Endothelial cell of umbilical vein (primary cell): Measurements from ENCODE around the gene NME7. TPM values are rescaled to one million over a fixed set of nuclear protein-coding genes. Genes with fewer than 3 reads are reported as not detected.

ENCODE experiments used
- BruUV-seq: library from RNA; stranded (reverse); fragments of 400-500 nt; replicated peaks from 2 replicates; lab custom pipeline; 2021; lab: Mats Ljungman, UMichigan
- CTCF ChIA-PET: fragments of 300-600, 350-600 bp; sonication (Branson Sonifier 250); formaldehyde crosslinking; loops from one replicate; lab custom pipeline; 2021; ENCODE audit warnings: antibody characterized with exemption, inconsistent platforms; lab: Charles Lee
- POLR2A ChIA-PET: fragments of 300-600, 350-600 bp; sonication (Branson Sonifier 250); formaldehyde crosslinking; loops from one replicate; lab custom pipeline; 2021; ENCODE audit warnings: antibody characterized with exemption, inconsistent platforms; lab: Charles Lee
- DNase-seq: peaks from one replicate; pipeline ENCODE4 v3.0.0-alpha.2; 2011; ENCODE audit warnings: low read depth, low spot score
- FAIRE-seq: peaks from 2 replicates; lab custom pipeline; 2011; peaks lifted over from hg19 to GRCh38; lab: Jason Lieb, UNC
- H2AFZ ChIP-seq: 2 replicates; pipeline ENCODE4 v1.6.0; 2012; ENCODE audit warnings: low read depth, low read length, control low read depth, inconsistent platforms
- H3K27ac ChIP-seq: 2 replicates; pipeline ENCODE4 v1.5.1; 2011; ENCODE audit warnings: low read depth, mild to moderate bottlenecking, control low read depth, low read length, moderate library complexity; ENCODE audit not compliant: insufficient read depth
- H3K27me3 ChIP-seq, 2 experiments: 2 replicates each; pipeline versions ENCODE4 v1.6.0 to v1.6.1; 2011; ENCODE audit warnings: low read length in 2 of 2, mixed read lengths in 1 of 2; ENCODE audit not compliant: control insufficient read depth in 2 of 2, insufficient read depth in 2 of 2
- H3K36me3 ChIP-seq, 2 experiments: 2 replicates in 1 of 2; 3 replicates in 1 of 2; pipeline ENCODE4 v1.5.1; 2011; ENCODE audit warnings: low read length in 2 of 2, mild to moderate bottlenecking in 1 of 2, moderate library complexity in 1 of 2; ENCODE audit not compliant: control insufficient read depth in 2 of 2, insufficient read depth in 2 of 2; ENCODE audit errors: extremely low read depth in 1 of 2
- H3K4me1 ChIP-seq: 3 replicates; pipeline ENCODE4 v1.5.1; 2011; ENCODE audit warnings: mild to moderate bottlenecking, low read length; ENCODE audit not compliant: control insufficient read depth, insufficient read depth; ENCODE audit errors: extremely low read depth
- H3K4me2 ChIP-seq: 2 replicates; pipeline ENCODE4 v1.6.1; 2011; ENCODE audit warnings: low read length, control low read depth, mixed read lengths; ENCODE audit not compliant: insufficient read depth
- H3K4me3 ChIP-seq, 3 experiments: fragments of 200-600 bp in 1 of 3; sonication (generic), shearing (Covaris generic) in 1 of 3; replicated peaks in 1 of 3; 2 replicates each; pipeline ENCODE4 v1.5.1; 2011 to 2016; ENCODE audit warnings: control low read depth in 3 of 3, low read length in 3 of 3, mild to moderate bottlenecking in 2 of 3, inconsistent platforms in 1 of 3, low read depth in 1 of 3, moderate library complexity in 1 of 3; ENCODE audit not compliant: insufficient read depth in 1 of 3
- H3K79me2 ChIP-seq: 2 replicates; pipeline ENCODE4 v1.6.0; 2012; ENCODE audit warnings: low read length, inconsistent platforms; ENCODE audit not compliant: control insufficient read depth, insufficient read depth
- H3K9ac ChIP-seq: replicated peaks from 2 replicates; pipeline ENCODE3; 2011; ENCODE audit warnings: low read length, control low read depth; ENCODE audit not compliant: insufficient read depth; ENCODE audit errors: extremely low read depth
- H3K9me1 ChIP-seq: replicated peaks from 3 replicates; pipeline ENCODE4 v1.6.0; 2011; ENCODE audit warnings: mild to moderate bottlenecking, low read length; ENCODE audit not compliant: control insufficient read depth, insufficient read depth; ENCODE audit errors: extremely low read depth
- H3K9me3 ChIP-seq: replicated peaks from 2 replicates; pipeline ENCODE4 v1.5.1; 2012; ENCODE audit warnings: low read length, inconsistent platforms; ENCODE audit not compliant: control insufficient read depth, insufficient read depth
- H4K20me1 ChIP-seq: replicated peaks from 2 replicates; pipeline ENCODE3; 2011; ENCODE audit warnings: mild to moderate bottlenecking, low read length; ENCODE audit not compliant: control insufficient read depth, insufficient read depth; ENCODE audit errors: extremely low read depth
- EZH2 ChIP-seq: IDR thresholded peaks from 2 replicates; pipeline ENCODE4 v1.6.1; 2012; ENCODE audit warnings: borderline replicate concordance, low read depth, mild to moderate bottlenecking, moderate library complexity, low read length, inconsistent platforms; ENCODE audit not compliant: severe bottlenecking
- FOS ChIP-seq: IDR thresholded peaks from 2 replicates; pipeline ENCODE4 v1.6.1; 2011; ENCODE audit warnings: mild to moderate bottlenecking, low read length, moderate library complexity, borderline replicate concordance; ENCODE audit not compliant: insufficient read depth
- GATA2 ChIP-seq: IDR thresholded peaks from 2 replicates; pipeline ENCODE4 v1.7.0; 2011; ENCODE audit warnings: low read depth, mild to moderate bottlenecking, moderate library complexity, mixed read lengths, low read length; ENCODE audit not compliant: insufficient read length, insufficient read depth
- JUN ChIP-seq: IDR thresholded peaks from 2 replicates; pipeline ENCODE4 v1.6.1; 2011; ENCODE audit warnings: borderline replicate concordance, low read depth; ENCODE audit not compliant: insufficient read length, insufficient read depth
- MYC ChIP-seq: IDR thresholded peaks from one replicate; pipeline ENCODE4 v1.6.1; 2011; ENCODE audit warnings: mild to moderate bottlenecking, low read depth, low read length
- POLR2A ChIP-seq: IDR thresholded peaks from 2 replicates; pipeline ENCODE4 v1.6.1; 2012; ENCODE audit warnings: low read depth, mild to moderate bottlenecking, control low read depth, low read length
- POLR2AphosphoS5 ChIP-seq: IDR thresholded peaks from 2 replicates; pipeline ENCODE4 v1.6.1; 2012; ENCODE audit warnings: low read depth, mild to moderate bottlenecking, control low read depth, low read length, moderate library complexity; ENCODE audit not compliant: insufficient read depth
- dilution Hi-C: fragments of 300-500 bp; cut with MboI; formaldehyde crosslinking; loops from one replicate; pipeline ENCODE4 v1.15.0; 2019; ENCODE audit warnings: low sequenced_read_pairs; ENCODE audit not compliant: extremely low pct_ligation_motif_present
- intact Hi-C: fragments of 100-400 bp; cut with micrococcal nuclease; formaldehyde crosslinking; loops from one replicate; pipeline ENCODE4 v1.10.0; 2022
- polyA plus RNA-seq, 4 experiments: library from polyadenylated mRNA; depleted of rRNA in 3 of 4; stranded (reverse) in 3 of 4; unstranded in 1 of 4; fragments of >200 nt; gene quantifications; 2 replicates each; pipeline versions ENCODE4 v1.2.1 to v1.2.3, GENCODE V29; 2011 to 2012; ENCODE audit warnings: missing spikeins in 1 of 4
- total RNA-seq: library from RNA; stranded (reverse); gene quantifications from 2 replicates; pipeline ENCODE4 v1.2.3, GENCODE V29; 2021
- TF ChIP-seq, protein P1 (sequence below), 2 donors: IDR thresholded peaks; 1 replicate in 1 of 2; 2 replicates in 1 of 2; pipeline ENCODE4 v1.5.1; 2011; ENCODE audit warnings: low read length in 2 of 2, mild to moderate bottlenecking in 2 of 2, moderate library complexity in 2 of 2, control low read depth in 1 of 2, inconsistent platforms in 1 of 2, low read depth in 1 of 2; ENCODE audit not compliant: insufficient read depth in 1 of 2; ENCODE audit errors: extremely low read depth in 1 of 2
- TF ChIP-seq, protein P2 (sequence below): IDR thresholded peaks from 2 replicates; pipeline ENCODE4 v1.6.1; 2011; ENCODE audit not compliant: insufficient read depth, insufficient read length

NME7 gene
- total and polyA plus RNA-seq, 2 donors (not counting 3 experiments of a cell fraction or from before 2014, with no cell fraction given), result 16.5 to 25.3 TPM

DNA sequence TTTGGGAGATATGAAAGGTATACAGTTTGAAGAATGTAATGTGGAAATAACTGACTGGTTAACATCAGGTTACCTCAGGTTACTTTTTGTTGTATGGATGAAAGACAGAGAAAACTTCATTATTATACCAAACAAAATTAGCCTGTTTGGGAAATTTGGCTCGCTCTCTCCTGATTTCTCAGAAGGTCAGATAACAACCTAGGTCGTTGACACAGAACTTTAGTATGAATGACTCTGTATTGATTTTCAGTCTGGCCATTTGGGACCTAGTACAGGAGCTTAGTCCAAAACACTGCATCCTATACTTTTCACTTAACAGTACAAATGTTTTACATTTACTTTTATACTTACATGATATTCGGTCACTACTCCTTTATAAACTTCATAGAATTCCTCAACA lies 132.8 kb downstream of the NME7 start:
- Histone ChIP-seq H3K9me3 (no peaks in the 10 kb centered on the region), H2AFZ (no peak overlapping the region), H3K79me2 (no peaks in the 10 kb centered on the region), H3K9ac (no peak overlapping the region), H3K27me3 (no peaks in the 10 kb centered on the region), H3K4me2 (no peak overlapping the region), H3K4me1 (peaks cover 4% of the 10 kb centered on the region), H3K4me3 (no peak overlapping the region), H3K9me1 (no peaks in the 10 kb centered on the region), H4K20me1 (no peaks in the 10 kb centered on the region), H3K27ac (no peak overlapping the region), H3K36me3 (no peaks in the 10 kb centered on the region)
- CTCF ChIA-PET, result no interaction called here
- POLR2A ChIA-PET, result no interaction called here
- BruUV-seq, result no TSS peak
- no peak for FAIRE-seq
- dilution Hi-C loops, result no loop called here
- no peak for TF ChIP-seq GATA2
- TF ChIP-seq MYC, result no peak
- TF ChIP-seq, protein P1, sequence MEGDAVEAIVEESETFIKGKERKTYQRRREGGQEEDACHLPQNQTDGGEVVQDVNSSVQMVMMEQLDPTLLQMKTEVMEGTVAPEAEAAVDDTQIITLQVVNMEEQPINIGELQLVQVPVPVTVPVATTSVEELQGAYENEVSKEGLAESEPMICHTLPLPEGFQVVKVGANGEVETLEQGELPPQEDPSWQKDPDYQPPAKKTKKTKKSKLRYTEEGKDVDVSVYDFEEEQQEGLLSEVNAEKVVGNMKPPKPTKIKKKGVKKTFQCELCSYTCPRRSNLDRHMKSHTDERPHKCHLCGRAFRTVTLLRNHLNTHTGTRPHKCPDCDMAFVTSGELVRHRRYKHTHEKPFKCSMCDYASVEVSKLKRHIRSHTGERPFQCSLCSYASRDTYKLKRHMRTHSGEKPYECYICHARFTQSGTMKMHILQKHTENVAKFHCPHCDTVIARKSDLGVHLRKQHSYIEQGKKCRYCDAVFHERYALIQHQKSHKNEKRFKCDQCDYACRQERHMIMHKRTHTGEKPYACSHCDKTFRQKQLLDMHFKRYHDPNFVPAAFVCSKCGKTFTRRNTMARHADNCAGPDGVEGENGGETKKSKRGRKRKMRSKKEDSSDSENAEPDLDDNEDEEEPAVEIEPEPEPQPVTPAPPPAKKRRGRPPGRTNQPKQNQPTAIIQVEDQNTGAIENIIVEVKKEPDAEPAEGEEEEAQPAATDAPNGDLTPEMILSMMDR (IDR thresholded peaks at IDR 0.05; ENCODE audit: extremely low read depth in 1 of 2, insufficient read depth in 1 of 2, low read depth in 1 of 2, low read length in 2 of 2), result no peak
- no peak for TF ChIP-seq EZH2
- TF ChIP-seq, protein P2, sequence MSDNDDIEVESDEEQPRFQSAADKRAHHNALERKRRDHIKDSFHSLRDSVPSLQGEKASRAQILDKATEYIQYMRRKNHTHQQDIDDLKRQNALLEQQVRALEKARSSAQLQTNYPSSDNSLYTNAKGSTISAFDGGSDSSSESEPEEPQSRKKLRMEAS, result no peak
- TF ChIP-seq JUN, result no peak
- TF ChIP-seq POLR2A, result no peak
- no peak for TF ChIP-seq POLR2AphosphoS5
- TF ChIP-seq FOS, result no peak
- intact Hi-C loops, result loop anchor here (5.0 kb wide), 1 partner anchor 82 kb away; no protein-coding TSS in a partner anchor
- DNase-seq, result no peak
